H9 (cell line): Measurements from ENCODE around the gene DNAI1. TPM values are rescaled to one million over a fixed set of nuclear protein-coding genes. Genes with fewer than 3 reads are reported as not detected.

Experiments
- DNase-seq: peaks from one replicate; pipeline ENCODE4 v3.0.0-alpha.2; 2017
- H2AFZ ChIP-seq: one replicate; pipeline ENCODE4 v1.6.1; 2013; ENCODE audit warnings: mild to moderate bottlenecking, low read length, control low read depth, moderate library complexity
- H2AK5ac ChIP-seq: 2 replicates; pipeline ENCODE4 v1.6.1; 2013; ENCODE audit warnings: low read length, control low read depth, mixed read lengths; ENCODE audit not compliant: insufficient read length
- H2BK120ac ChIP-seq: one replicate; pipeline ENCODE4 v1.6.1; 2013; ENCODE audit warnings: low read depth, mild to moderate bottlenecking, low read length, control low read depth, inconsistent platforms; ENCODE audit not compliant: poor library complexity, severe bottlenecking
- H2BK12ac ChIP-seq: 2 replicates; pipeline ENCODE4 v1.6.1; 2013; ENCODE audit warnings: low read length, control low read depth, mixed read lengths, low read depth; ENCODE audit not compliant: insufficient read length
- H2BK15ac ChIP-seq: 2 replicates; pipeline ENCODE4 v1.6.1; 2013; ENCODE audit warnings: low read depth, low read length, control low read depth
- H2BK20ac ChIP-seq: one replicate; pipeline ENCODE4 v1.6.1; 2013; ENCODE audit warnings: low read depth, mild to moderate bottlenecking, low read length, control low read depth, inconsistent platforms; ENCODE audit not compliant: poor library complexity, severe bottlenecking
- H2BK5ac ChIP-seq: 2 replicates; pipeline ENCODE4 v1.6.1; 2013; ENCODE audit warnings: low read length, control low read depth, mixed read lengths; ENCODE audit not compliant: insufficient read length
- H3K14ac ChIP-seq: 2 replicates; pipeline ENCODE4 v1.6.1; 2013; ENCODE audit warnings: low read length, control low read depth; ENCODE audit not compliant: insufficient read depth
- H3K18ac ChIP-seq: 2 replicates; pipeline ENCODE4 v1.6.1; 2013; ENCODE audit warnings: low read depth, mild to moderate bottlenecking, mixed read lengths, low read length, control low read depth; ENCODE audit not compliant: insufficient read length
- H3K23ac ChIP-seq: 2 replicates; pipeline ENCODE4 v1.6.1; 2013; ENCODE audit warnings: low read length, control low read depth, mixed read lengths, low read depth; ENCODE audit not compliant: insufficient read length
- H3K23me2 ChIP-seq: 2 replicates; pipeline ENCODE4 v1.6.1; 2013; ENCODE audit warnings: low read depth, mild to moderate bottlenecking, mixed read lengths, low read length, control low read depth; ENCODE audit not compliant: insufficient read length, poor library complexity, severe bottlenecking
- H3K27ac ChIP-seq: 2 replicates; pipeline ENCODE4 v1.5.1; 2013; ENCODE audit warnings: low read length, control low read depth, mixed read lengths, low read depth; ENCODE audit not compliant: insufficient read length
- H3K27me3 ChIP-seq: 2 replicates; pipeline ENCODE4 v1.6.1; 2013; ENCODE audit warnings: low read length, control low read depth, inconsistent platforms; ENCODE audit not compliant: insufficient read depth
- H3K4ac ChIP-seq: 2 replicates; pipeline ENCODE4 v1.6.1; 2013; ENCODE audit warnings: low read depth, mild to moderate bottlenecking, control low read depth, inconsistent platforms, low read length, moderate library complexity
- H3K4me1 ChIP-seq: 2 replicates; pipeline ENCODE4 v1.6.1; 2013; ENCODE audit warnings: low read length, control low read depth, inconsistent platforms; ENCODE audit not compliant: insufficient read depth
- H3K4me2 ChIP-seq: 2 replicates; pipeline ENCODE4 v1.6.1; 2013; ENCODE audit warnings: low read length, control low read depth, mixed read lengths; ENCODE audit not compliant: insufficient read length, insufficient read depth
- H3K56ac ChIP-seq: 2 replicates; pipeline ENCODE4 v1.6.1; 2013; ENCODE audit warnings: low read depth, mild to moderate bottlenecking, mixed read lengths, low read length, control low read depth; ENCODE audit not compliant: insufficient read length
- H3K79me1 ChIP-seq: 2 replicates; pipeline ENCODE4 v1.6.1; 2013; ENCODE audit warnings: low read depth, mild to moderate bottlenecking, moderate library complexity, low read length, control low read depth, inconsistent platforms; ENCODE audit not compliant: insufficient read depth, poor library complexity, severe bottlenecking
- H3K79me2 ChIP-seq: 2 replicates; pipeline ENCODE4 v1.6.1; 2013; ENCODE audit warnings: low read length, control low read depth, inconsistent platforms; ENCODE audit not compliant: insufficient read depth
- H3K9ac ChIP-seq: 2 replicates; pipeline ENCODE4 v1.6.1; 2013; ENCODE audit warnings: low read length, control low read depth, mixed read lengths; ENCODE audit not compliant: insufficient read length; ENCODE audit errors: extremely low read depth
- H3K9me3 ChIP-seq: one replicate; pipeline ENCODE4 v1.6.1; 2013; ENCODE audit warnings: low read depth, low read length, inconsistent platforms; ENCODE audit not compliant: control insufficient read depth
- H3T11ph ChIP-seq: one replicate; pipeline ENCODE4 v1.6.1; 2013; ENCODE audit warnings: mild to moderate bottlenecking, low read length, control low read depth, inconsistent platforms
- H4K20me1 ChIP-seq: one replicate; pipeline ENCODE4 v1.6.1; 2013; ENCODE audit not compliant: control insufficient read depth, insufficient read length, insufficient read depth
- H4K5ac ChIP-seq: 2 replicates; pipeline ENCODE4 v1.6.1; 2013; ENCODE audit warnings: low read depth, mild to moderate bottlenecking, mixed read lengths, low read length, control low read depth; ENCODE audit not compliant: insufficient read length
- H4K8ac ChIP-seq: replicated peaks from 2 replicates; pipeline ENCODE4 v1.6.1; 2013; ENCODE audit warnings: low read length, control low read depth, mixed read lengths, low read depth; ENCODE audit not compliant: insufficient read length
- H4K91ac ChIP-seq: 2 replicates; pipeline ENCODE4 v1.6.1; 2013; ENCODE audit warnings: low read depth, mild to moderate bottlenecking, moderate library complexity, mixed read lengths, low read length, control low read depth; ENCODE audit not compliant: insufficient read length
- H3K27ac Mint-ChIP-seq, 3 experiments: 2 replicates in 2 of 3; 3 replicates in 1 of 3; pipeline ENCODE4 v1.8.0; 2020 to 2021; ENCODE audit warnings: mixed read lengths in 3 of 3, mild to moderate bottlenecking in 1 of 3, moderate library complexity in 1 of 3
- H3K27me3 Mint-ChIP-seq: 2 replicates; pipeline ENCODE4 v1.8.0; 2021; ENCODE audit warnings: low read depth, mild to moderate bottlenecking, moderate library complexity, mixed read lengths
- H3K36me3 Mint-ChIP-seq, 3 experiments: 2 replicates in 2 of 3; 3 replicates in 1 of 3; pipeline ENCODE4 v1.8.0; 2020 to 2021; ENCODE audit warnings: low read depth in 3 of 3, mixed read lengths in 3 of 3; ENCODE audit not compliant: insufficient read depth in 1 of 3
- H3K4me1 Mint-ChIP-seq, 2 experiments: 2 replicates each; pipeline ENCODE4 v1.8.0; 2020; ENCODE audit warnings: mixed read lengths in 2 of 2
- H3K4me3 Mint-ChIP-seq, 2 experiments: 2 replicates in 1 of 2; 3 replicates in 1 of 2; pipeline ENCODE4 v1.8.0; 2020 to 2021; ENCODE audit warnings: mild to moderate bottlenecking in 2 of 2, mixed read lengths in 2 of 2, moderate library complexity in 1 of 2
- H3K9me3 Mint-ChIP-seq, 2 experiments: 2 replicates in 1 of 2; 3 replicates in 1 of 2; pipeline ENCODE4 v1.8.0; 2020; ENCODE audit warnings: mild to moderate bottlenecking in 2 of 2, mixed read lengths in 2 of 2, moderate library complexity in 1 of 2
- CTCF ChIP-seq: fragments of 200-600 bp; sonication (generic); conservative IDR thresholded peaks from 3 replicates; pipeline ENCODE4 v1.8.0; 2021; ENCODE audit warnings: antibody characterized with exemption, mild to moderate bottlenecking
- WGBS: extraction: QIAGEN DNeasy Blood & Tissue Kit; methylation state at CpG from one replicate; pipeline ENCODE4 v1.1.7; 2013; ENCODE audit warnings: missing lambda C conversion rate, low lambda C conversion rate, mixed read lengths; ENCODE audit not compliant: insufficient read length; ENCODE audit errors: extremely low coverage; 5-methylcytosine and 5-hydroxymethylcytosine counted together
- total RNA-seq: library from RNA; stranded (reverse); gene quantifications from 2 replicates; pipeline ENCODE4 v1.2.1, GENCODE V29; 2021

Gene DNAI1
- total RNA-seq, 1 experiment from 2014 or later, result 0.22 TPM

GRCh38 chr9:34559624-34560455, 101.2 kb downstream of the DNAI1 start:
- Histone ChIP-seq H2BK12ac (no peak overlapping the region), H2BK5ac (no peak overlapping the region), H3K56ac (no peak overlapping the region), H3K18ac (no peak overlapping the region), H3K27me3 (no peaks in the 10 kb centered on the region), H3K23ac (no peak overlapping the region), H3K23me2 (no peaks in the 10 kb centered on the region), H3K4me1 (peaks cover 13% of the 10 kb centered on the region; the same call in 1 of the 2 replicates), H3K79me1 (no peaks in the 10 kb centered on the region), H2AK5ac (no peak overlapping the region), H3K9ac (no peak overlapping the region), H4K8ac (no peak overlapping the region), H3K79me2 (no peaks in the 10 kb centered on the region), H3K14ac (peak overlapping the region; percentile 17; the same call in 1 of the 2 replicates), H4K5ac (no peak overlapping the region), H2BK120ac (no peak overlapping the region), H3K4me2 (no peak overlapping the region), H3T11ph (no peak overlapping the region), H3K4ac (no peak overlapping the region), H3K9me3 (no peaks in the 10 kb centered on the region), H2AFZ (no peak overlapping the region), H2BK20ac (no peak overlapping the region), H4K91ac (no peak overlapping the region), H2BK15ac (no peak overlapping the region), H3K27ac (no peak overlapping the region), H4K20me1 (no peaks in the 10 kb centered on the region)
- no peak for TF ChIP-seq CTCF
- Mint-ChIP-seq H3K27ac (peak overlapping the region in 1 of 3 experiments; percentile 17; a peak in 2 of 7 replicates), H3K4me3 (peak overlapping the region in 1 of 2 experiments; percentile 30; a peak in 2 of 5 replicates), H3K27me3 (peaks cover 25% of the 10 kb centered on the region), H3K4me1 (peaks cover 33 to 35% of the 10 kb centered on the region in 2 experiments), H3K36me3 (no peaks in the 10 kb centered on the region), H3K9me3 (peaks cover 0 to 2% of the 10 kb centered on the region in 2 experiments; a peak in 1 of 5 replicates)
- no peak for DNase-seq
- no CpG with 5 or more reads among the region's 21 CpGs for WGBS
